AG04450 (cell line): ENCODE results near the gene SELENBP1. TPM values are rescaled to one million over a fixed set of nuclear protein-coding genes. Genes with fewer than 3 reads are reported as not detected.

Experiments
- CTCF ChIA-PET: fragments of 300-600, 350-600 bp; formaldehyde crosslinking; extraction: SDS; loops from one replicate; lab custom pipeline; 2022; ENCODE audit warnings: antibody characterized with exemption, inconsistent platforms; lab: Charles Lee
- POLR2A ChIA-PET: fragments of 350-600 bp; formaldehyde crosslinking; extraction: SDS; loops from one replicate; lab custom pipeline; 2021; ENCODE audit warnings: antibody characterized with exemption, inconsistent platforms; lab: Yijun Ruan, JAX
- DNase-seq: peaks from one replicate; pipeline ENCODE4 v3.0.0-alpha.2; 2011; ENCODE audit warnings: low read depth, low spot score
- H3K27ac ChIP-seq: one replicate; pipeline ENCODE4 v1.5.1; 2012; ENCODE audit warnings: low read depth, low read length, control low read depth
- H3K27me3 ChIP-seq: one replicate; pipeline ENCODE4 v1.6.0; 2012; ENCODE audit warnings: low read length; ENCODE audit not compliant: control insufficient read depth, insufficient read depth
- H3K4me3 ChIP-seq: 2 replicates; pipeline ENCODE4 v1.5.1; 2011; ENCODE audit warnings: mild to moderate bottlenecking, low read depth, low read length, control low read depth
- H3K9me3 ChIP-seq: 2 replicates; pipeline ENCODE4 v1.5.1; 2012; ENCODE audit warnings: low read length; ENCODE audit not compliant: control insufficient read depth, insufficient read depth
- polyA plus RNA-seq: library from polyadenylated mRNA; depleted of rRNA; stranded (reverse); fragments of >200 nt; gene quantifications from 2 replicates; pipeline ENCODE4 v1.2.3, GENCODE V29; 2011
- TF ChIP-seq, protein P1 (sequence below): IDR thresholded peaks from 2 replicates; pipeline ENCODE4 v1.5.1; 2011; ENCODE audit warnings: low read depth, low read length, control low read depth, inconsistent platforms

SELENBP1 gene
- polyA plus RNA-seq, 1 experiment: 85.0 TPM

DNA sequence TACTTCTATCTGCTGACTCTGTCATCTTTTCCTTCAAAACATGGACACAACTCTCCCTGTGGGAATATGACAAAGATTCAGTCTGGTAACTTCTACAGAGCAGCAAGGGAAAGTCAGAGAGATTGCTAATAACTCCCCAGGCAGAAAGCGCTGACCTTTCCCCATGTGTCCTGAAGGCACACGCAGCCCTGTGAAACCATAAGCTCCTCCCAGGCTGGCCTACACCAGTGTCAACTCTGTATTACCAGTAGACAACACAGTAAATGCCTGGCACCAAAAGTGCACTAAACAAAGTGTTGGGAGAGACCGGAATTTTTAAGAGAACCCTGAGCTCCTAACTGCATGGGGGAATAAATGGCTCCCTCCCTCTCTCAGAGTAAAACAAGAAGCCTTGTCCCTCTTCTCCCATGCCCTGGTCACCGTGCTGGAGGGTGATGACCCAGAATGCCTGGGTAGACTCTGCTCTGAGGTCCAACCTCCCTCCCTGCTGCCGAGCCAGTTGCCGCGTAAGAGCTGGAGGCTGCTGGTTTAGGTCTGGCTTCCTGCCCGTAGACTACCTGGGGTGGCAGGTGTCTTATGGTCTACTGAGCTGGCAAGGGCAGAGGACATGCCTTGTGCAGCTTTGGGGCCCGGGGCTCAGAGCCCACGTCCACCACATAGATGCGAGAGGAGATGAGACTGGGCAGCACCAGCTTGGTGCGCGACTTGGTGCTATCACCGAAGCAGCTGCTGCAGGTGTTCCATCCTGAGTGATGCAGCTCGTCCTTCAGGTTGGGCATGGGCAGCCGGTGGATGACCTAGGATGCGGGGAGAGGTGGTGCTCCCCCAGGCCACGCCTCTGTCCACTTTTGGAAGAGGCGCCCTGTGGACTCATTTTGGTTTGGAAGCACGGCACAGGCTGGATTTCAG is 3.9 kb downstream of the SELENBP1 start:
- CTCF ChIA-PET: interaction anchor here (2.5 kb wide), 1 partner anchor 28 kb away, joined by 13 read pairs; no protein-coding TSS in a partner anchor
- H3K27ac ChIP-seq: no peak overlapping the region
- H3K9me3 ChIP-seq: no peaks in the 10 kb centered on the region; the same call in 1 of the 2 replicates
- POLR2A ChIA-PET: interaction anchor here (2.1 kb wide), 1 partner anchor 13 kb away, joined by 5 read pairs; no protein-coding TSS in a partner anchor
- DNase-seq: no peak
- no peaks in the 10 kb centered on the region for H3K27me3 ChIP-seq
- TF ChIP-seq, protein P1, sequence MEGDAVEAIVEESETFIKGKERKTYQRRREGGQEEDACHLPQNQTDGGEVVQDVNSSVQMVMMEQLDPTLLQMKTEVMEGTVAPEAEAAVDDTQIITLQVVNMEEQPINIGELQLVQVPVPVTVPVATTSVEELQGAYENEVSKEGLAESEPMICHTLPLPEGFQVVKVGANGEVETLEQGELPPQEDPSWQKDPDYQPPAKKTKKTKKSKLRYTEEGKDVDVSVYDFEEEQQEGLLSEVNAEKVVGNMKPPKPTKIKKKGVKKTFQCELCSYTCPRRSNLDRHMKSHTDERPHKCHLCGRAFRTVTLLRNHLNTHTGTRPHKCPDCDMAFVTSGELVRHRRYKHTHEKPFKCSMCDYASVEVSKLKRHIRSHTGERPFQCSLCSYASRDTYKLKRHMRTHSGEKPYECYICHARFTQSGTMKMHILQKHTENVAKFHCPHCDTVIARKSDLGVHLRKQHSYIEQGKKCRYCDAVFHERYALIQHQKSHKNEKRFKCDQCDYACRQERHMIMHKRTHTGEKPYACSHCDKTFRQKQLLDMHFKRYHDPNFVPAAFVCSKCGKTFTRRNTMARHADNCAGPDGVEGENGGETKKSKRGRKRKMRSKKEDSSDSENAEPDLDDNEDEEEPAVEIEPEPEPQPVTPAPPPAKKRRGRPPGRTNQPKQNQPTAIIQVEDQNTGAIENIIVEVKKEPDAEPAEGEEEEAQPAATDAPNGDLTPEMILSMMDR: no peak
- H3K4me3 ChIP-seq: no peak overlapping the region

DNA sequence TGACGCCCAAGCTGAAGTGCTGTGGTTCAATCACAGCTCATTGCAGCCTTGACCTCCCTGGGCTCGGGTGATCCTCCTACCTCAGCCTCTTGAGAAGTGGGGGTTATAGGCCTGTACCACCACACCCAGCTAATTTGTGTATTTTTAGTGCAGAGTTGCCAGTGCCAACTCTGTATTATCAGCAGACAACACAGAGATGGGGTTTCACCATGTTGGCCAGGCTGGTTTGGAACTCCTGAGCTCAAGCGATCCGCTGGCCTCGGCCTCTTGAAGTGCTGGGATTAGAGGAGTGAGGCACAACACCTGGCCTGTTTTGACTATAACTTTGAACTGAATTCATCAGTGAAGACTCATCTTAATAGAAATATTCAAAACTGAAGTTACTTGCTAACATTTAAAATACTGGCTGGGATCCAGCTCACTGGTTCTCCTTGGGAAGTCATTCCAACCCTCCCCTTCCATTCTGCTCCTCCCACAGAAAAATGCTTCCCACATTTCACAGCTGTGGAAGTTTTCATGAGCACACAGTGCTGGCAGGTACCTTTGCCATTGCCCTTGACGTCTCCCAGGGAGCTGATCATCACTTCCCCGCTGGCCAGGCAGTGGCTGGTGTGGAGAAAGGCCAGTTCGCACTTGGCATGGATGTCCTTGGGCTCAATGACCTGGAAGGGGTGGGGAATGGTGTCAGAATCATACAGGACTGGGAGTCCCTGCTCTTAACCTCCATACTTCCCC is 4.7 kb downstream of the SELENBP1 start:
- no peak for DNase-seq
- Histone ChIP-seq H3K9me3 (peaks cover 2% of the 10 kb centered on the region), H3K27ac (no peak overlapping the region), H3K4me3 (no peak overlapping the region), H3K27me3 (no peaks in the 10 kb centered on the region)
- ChIA-PET CTCF (interaction anchor here (0.6 to 2.5 kb wide), 2 partner anchors 27 to 31 kb away, joined by 3 to 13 read pairs; no protein-coding TSS in a partner anchor), POLR2A (no interaction called here)
- TF ChIP-seq, protein P1: no peak

DNA sequence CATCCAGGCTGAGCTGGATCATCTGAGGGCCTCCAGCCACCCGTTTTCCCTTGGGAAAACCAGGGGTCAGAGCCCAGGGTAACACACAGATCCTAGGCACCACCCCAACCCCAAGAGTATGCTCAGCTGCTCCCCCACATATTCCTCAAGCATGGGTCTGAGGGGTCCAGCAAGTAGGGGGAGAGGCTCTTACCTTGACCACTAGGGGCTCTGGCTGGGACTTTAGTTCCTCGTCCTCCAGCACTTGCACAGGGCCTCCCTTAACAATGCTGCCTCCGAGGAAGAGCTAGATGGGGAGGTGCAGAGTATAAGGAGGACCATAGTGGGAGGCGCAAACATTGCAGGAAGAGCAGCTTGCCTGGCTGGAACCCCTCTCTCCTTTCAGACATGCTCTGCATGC is 7.5 kb downstream of the SELENBP1 start:
- Histone ChIP-seq H3K4me3 (no peak overlapping the region), H3K27me3 (no peaks in the 10 kb centered on the region), H3K27ac (no peak overlapping the region), H3K9me3 (peaks cover 11% of the 10 kb centered on the region)
- ChIA-PET CTCF (no interaction called here), POLR2A (no interaction called here)
- DNase-seq: no peak
- TF ChIP-seq, protein P1: no peak

DNA sequence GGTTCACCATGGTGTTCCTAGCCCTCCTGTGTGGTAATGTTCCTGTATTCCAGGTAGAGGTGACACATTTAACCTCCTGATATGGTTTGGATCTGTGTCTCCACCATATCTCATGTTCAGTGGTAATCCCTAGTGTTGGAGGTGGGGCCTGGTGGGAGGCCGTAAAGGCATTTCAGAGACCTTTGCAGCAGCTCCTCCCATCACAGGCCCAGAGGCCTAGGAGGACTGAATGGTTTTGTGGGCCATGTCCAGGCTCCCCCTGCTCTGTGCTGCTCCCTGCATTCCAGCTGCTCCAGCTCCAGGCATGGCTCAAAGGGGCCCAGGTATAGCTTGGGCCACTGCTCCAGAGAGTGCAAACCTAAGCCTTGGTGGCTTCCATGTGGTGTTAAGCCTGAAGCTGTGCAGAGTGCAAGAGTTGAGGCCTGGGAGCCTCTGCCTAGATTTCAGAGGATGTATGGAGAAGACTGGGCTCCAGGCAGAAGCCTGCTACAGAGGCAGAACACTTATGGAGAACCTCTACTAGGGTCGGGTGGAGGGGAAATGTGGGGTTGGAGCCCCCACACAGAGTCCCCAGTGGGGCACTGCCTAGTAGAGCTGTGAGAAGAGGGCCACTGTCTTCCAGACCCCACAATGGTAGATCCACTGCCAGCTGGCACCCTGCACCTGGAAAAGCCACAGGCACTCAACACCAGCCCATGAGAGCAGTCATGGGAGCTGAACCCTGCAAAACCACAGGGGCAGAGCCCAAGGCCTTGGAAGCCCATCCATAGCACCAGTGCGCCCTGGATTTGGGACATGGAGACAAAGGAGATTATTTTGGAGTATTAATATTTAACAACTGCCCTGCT is 10.0 kb downstream of the SELENBP1 start:
- Histone ChIP-seq H3K27me3 (no peaks in the 10 kb centered on the region), H3K9me3 (peaks cover 11% of the 10 kb centered on the region), H3K4me3 (no peak overlapping the region), H3K27ac (no peak overlapping the region)
- DNase-seq: no peak
- TF ChIP-seq, protein P1: no peak
- ChIA-PET CTCF (no interaction called here), POLR2A (interaction anchor here (0.6 to 1.1 kb wide), 2 partner anchors 9 to 67 kb away, joined by 3 to 6 read pairs; no protein-coding TSS in a partner anchor)
